Measurements from ENCODE around the gene TTLL4. TPM values are rescaled to one million over a fixed set of nuclear protein-coding genes. Genes with fewer than 3 reads are reported as not detected.

Gene TTLL4
- total RNA-seq, 1 donor from 2014 or later, result 47.3 TPM

GRCh38 chr2:218788529-218789255 lies 78.1 kb downstream of the TTLL4 start:
- TF ChIP-seq, protein P1, sequence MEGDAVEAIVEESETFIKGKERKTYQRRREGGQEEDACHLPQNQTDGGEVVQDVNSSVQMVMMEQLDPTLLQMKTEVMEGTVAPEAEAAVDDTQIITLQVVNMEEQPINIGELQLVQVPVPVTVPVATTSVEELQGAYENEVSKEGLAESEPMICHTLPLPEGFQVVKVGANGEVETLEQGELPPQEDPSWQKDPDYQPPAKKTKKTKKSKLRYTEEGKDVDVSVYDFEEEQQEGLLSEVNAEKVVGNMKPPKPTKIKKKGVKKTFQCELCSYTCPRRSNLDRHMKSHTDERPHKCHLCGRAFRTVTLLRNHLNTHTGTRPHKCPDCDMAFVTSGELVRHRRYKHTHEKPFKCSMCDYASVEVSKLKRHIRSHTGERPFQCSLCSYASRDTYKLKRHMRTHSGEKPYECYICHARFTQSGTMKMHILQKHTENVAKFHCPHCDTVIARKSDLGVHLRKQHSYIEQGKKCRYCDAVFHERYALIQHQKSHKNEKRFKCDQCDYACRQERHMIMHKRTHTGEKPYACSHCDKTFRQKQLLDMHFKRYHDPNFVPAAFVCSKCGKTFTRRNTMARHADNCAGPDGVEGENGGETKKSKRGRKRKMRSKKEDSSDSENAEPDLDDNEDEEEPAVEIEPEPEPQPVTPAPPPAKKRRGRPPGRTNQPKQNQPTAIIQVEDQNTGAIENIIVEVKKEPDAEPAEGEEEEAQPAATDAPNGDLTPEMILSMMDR (IDR thresholded peaks at IDR 0.05; ENCODE audit: unreplicated experiment), result no peak
- no peaks in the 10 kb centered on the region for H3K36me3 Mint-ChIP-seq (ENCODE audit: low read depth, unreplicated experiment)
- no peak overlapping the region for H3K4me3 Mint-ChIP-seq (ENCODE audit: unreplicated experiment)
- peaks cover 2% of the 10 kb centered on the region for H3K27me3 Mint-ChIP-seq (ENCODE audit: unreplicated experiment)
- DNase-seq (ENCODE audit: low spot score), result no peak
- H3K9me3 Mint-ChIP-seq (ENCODE audit: unreplicated experiment), result no peaks in the 10 kb centered on the region
- H3K4me1 Mint-ChIP-seq (ENCODE audit: unreplicated experiment), result peaks cover 11% of the 10 kb centered on the region
- H3K27ac Mint-ChIP-seq (ENCODE audit: unreplicated experiment), result no peak overlapping the region

- TF ChIP-seq, protein P1 (IDR thresholded peaks at IDR 0.05; ENCODE audit: unreplicated experiment), result no peak
- Mint-ChIP-seq H3K9me3 (ENCODE audit: unreplicated experiment) (no peaks in the 10 kb centered on the region), H3K27ac (ENCODE audit: unreplicated experiment) (no peak overlapping the region), H3K4me3 (ENCODE audit: unreplicated experiment) (no peak overlapping the region), H3K27me3 (ENCODE audit: unreplicated experiment) (no peaks in the 10 kb centered on the region), H3K4me1 (ENCODE audit: unreplicated experiment) (no peaks in the 10 kb centered on the region), H3K36me3 (ENCODE audit: low read depth, unreplicated experiment) (no peaks in the 10 kb centered on the region)
- no peak for DNase-seq (ENCODE audit: low spot score)
Observed at GRCh38 chr2:218792433-218792832, 81.8 kb downstream of the TTLL4 start.

DNA sequence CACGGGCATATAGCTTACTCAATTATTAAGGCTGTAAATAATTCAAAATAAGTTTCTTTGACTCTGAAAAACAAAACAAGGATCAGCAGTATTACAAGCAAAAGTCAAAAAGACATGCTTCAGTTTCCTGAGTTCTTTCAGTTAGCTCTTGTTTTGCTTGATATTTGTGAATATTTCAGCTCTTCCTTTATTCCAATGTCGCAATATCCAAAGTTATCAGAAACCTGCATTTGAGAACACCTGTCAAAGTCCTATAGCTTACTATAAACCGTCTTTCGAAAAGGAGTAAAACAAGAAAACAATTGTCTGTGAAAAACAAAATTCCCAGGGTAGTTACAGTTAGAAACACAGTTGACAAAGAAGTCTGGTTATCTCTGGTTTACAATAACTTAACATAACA lies 86.1 kb downstream of the TTLL4 start:
- Mint-ChIP-seq H3K27ac (ENCODE audit: unreplicated experiment) (no peak overlapping the region), H3K4me1 (ENCODE audit: unreplicated experiment) (peaks cover 5% of the 10 kb centered on the region), H3K4me3 (ENCODE audit: unreplicated experiment) (no peak overlapping the region), H3K27me3 (ENCODE audit: unreplicated experiment) (no peaks in the 10 kb centered on the region), H3K36me3 (ENCODE audit: low read depth, unreplicated experiment) (no peaks in the 10 kb centered on the region), H3K9me3 (ENCODE audit: unreplicated experiment) (no peaks in the 10 kb centered on the region)
- TF ChIP-seq, protein P1 (IDR thresholded peaks at IDR 0.05; ENCODE audit: unreplicated experiment), result no peak
- DNase-seq (ENCODE audit: low spot score), result no peak

DNA sequence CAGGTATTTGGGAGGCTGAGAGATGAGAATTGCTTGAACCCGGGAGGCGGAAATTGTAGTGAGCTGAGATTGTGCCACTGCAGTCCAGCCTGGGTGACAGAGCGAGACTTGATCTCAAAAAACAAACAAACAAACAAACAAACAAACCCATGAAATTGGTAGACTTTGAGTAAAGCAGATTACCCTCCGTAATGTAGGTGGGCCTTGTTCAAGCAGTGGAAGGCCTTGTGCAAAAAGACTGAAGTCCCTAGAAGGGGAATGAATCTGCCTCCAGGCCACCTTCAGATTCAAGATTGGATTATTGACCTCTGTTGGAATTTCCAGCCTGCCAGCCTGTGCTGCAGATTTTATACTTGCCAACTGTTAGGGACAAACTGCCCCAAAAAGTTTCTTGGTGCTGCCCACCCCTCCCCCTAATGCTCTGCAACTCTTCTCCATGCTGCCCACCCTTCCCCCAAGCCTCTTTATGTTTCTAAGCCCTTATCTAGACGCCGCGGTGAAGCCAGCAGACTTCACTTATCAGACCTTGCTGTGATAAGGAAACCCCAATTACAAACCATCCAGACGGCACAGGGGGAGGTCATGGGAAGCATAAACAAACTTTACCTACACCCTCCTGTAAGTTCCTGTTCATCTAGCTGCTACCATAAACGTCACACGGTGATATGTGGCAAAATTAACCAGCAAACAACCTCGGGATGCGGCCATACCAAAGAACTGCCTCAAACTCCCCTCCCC lies 88.3 kb downstream of the TTLL4 start:
- TF ChIP-seq, protein P1 (IDR thresholded peaks at IDR 0.05; ENCODE audit: unreplicated experiment), result no peak
- Mint-ChIP-seq H3K4me1 (ENCODE audit: unreplicated experiment) (peaks cover 5% of the 10 kb centered on the region), H3K27me3 (ENCODE audit: unreplicated experiment) (no peaks in the 10 kb centered on the region), H3K9me3 (ENCODE audit: unreplicated experiment) (no peaks in the 10 kb centered on the region), H3K36me3 (ENCODE audit: low read depth, unreplicated experiment) (no peaks in the 10 kb centered on the region), H3K4me3 (ENCODE audit: unreplicated experiment) (no peak overlapping the region), H3K27ac (ENCODE audit: unreplicated experiment) (no peak overlapping the region)
- DNase-seq (ENCODE audit: low spot score), result no peak

DNA sequence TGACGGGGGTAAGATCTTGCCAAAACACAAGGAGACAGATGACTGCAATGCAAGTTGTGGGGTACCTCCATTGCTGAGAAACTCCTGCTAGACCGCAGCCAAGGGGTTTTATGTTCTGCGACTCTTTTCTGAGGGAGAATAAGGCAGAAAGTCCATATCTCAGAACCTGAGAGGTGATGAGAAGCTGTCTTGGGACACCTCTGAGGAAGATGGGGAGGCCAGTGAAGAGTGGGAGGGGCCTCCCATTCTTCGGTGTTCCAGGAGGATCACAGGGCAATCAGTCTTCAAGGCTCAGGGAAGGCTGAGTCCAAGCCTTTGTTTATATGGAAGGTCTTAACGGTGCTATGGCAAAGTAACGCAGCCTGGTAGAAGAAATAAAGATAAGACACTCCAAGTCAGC lies 89.4 kb downstream of the TTLL4 start:
- Mint-ChIP-seq H3K36me3 (ENCODE audit: low read depth, unreplicated experiment) (no peaks in the 10 kb centered on the region), H3K27ac (ENCODE audit: unreplicated experiment) (no peak overlapping the region), H3K4me3 (ENCODE audit: unreplicated experiment) (no peak overlapping the region), H3K9me3 (ENCODE audit: unreplicated experiment) (no peaks in the 10 kb centered on the region), H3K4me1 (ENCODE audit: unreplicated experiment) (peaks cover 5% of the 10 kb centered on the region), H3K27me3 (ENCODE audit: unreplicated experiment) (no peaks in the 10 kb centered on the region)
- DNase-seq (ENCODE audit: low spot score), result no peak
- TF ChIP-seq, protein P1 (IDR thresholded peaks at IDR 0.05; ENCODE audit: unreplicated experiment), result no peak

Data from endothelial cell (in vitro differentiated cells).